ENCODE data around the gene SLC22A23. TPM values are rescaled to one million over a fixed set of nuclear protein-coding genes. Genes with fewer than 3 reads are reported as not detected.

The SLC22A23 gene
- total and polyA plus RNA-seq, 2 experiments from 2014 or later, result 15.7 to 24.9 TPM

DNA sequence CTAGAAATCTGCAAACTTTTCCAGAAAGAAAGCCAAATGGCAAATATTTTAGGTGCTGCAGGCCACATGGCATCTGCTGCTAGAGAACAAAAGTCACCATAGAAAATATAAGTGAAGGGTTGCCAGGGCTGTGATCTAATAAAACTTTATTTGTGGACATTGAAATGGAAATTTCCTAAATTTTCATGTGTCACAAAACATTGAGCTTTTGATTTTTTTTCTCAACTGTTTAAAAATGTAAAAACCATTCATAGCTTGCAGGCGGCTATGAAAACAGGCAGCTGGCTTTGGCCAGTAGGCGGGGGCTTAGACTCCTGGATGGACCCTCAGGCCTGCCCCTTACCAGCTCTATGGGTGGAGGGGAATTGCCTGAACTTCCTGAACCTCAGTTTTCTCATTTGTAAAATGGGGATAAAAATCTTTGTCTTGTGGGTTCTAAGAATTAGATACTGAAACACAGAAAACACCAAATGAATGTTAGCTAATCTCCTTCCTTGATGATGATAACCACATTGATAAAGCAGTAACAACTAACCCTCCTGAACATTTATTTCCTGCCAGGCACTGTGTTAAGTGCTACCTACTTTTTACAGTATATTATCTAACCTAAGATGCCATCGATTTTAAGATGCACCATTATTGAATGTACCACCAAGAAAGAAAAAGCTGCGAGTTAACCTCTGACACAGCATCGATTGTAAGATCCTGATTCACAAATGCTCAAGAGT lies 85.5 kb downstream of the SLC22A23 start:
- H3K36me3 ChIP-seq, result no peaks in the 10 kb centered on the region
- DNase-seq (ENCODE audit: low read depth in 1 of 2, low spot score in 1 of 2), result no peak
- no peaks in the 10 kb centered on the region for H3K4me1 ChIP-seq (ENCODE audit: low read depth)
- H3K27me3 ChIP-seq, result no peaks in the 10 kb centered on the region
- H3K4me3 ChIP-seq, result no peak overlapping the region
- H3K9me3 ChIP-seq (ENCODE audit: low read depth), result no peaks in the 10 kb centered on the region
- no peak overlapping the region for H3K27ac ChIP-seq
- TF ChIP-seq, protein P1, sequence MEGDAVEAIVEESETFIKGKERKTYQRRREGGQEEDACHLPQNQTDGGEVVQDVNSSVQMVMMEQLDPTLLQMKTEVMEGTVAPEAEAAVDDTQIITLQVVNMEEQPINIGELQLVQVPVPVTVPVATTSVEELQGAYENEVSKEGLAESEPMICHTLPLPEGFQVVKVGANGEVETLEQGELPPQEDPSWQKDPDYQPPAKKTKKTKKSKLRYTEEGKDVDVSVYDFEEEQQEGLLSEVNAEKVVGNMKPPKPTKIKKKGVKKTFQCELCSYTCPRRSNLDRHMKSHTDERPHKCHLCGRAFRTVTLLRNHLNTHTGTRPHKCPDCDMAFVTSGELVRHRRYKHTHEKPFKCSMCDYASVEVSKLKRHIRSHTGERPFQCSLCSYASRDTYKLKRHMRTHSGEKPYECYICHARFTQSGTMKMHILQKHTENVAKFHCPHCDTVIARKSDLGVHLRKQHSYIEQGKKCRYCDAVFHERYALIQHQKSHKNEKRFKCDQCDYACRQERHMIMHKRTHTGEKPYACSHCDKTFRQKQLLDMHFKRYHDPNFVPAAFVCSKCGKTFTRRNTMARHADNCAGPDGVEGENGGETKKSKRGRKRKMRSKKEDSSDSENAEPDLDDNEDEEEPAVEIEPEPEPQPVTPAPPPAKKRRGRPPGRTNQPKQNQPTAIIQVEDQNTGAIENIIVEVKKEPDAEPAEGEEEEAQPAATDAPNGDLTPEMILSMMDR (IDR thresholded peaks at IDR 0.05; ENCODE audit: low read depth, low read length), result no peak

DNA sequence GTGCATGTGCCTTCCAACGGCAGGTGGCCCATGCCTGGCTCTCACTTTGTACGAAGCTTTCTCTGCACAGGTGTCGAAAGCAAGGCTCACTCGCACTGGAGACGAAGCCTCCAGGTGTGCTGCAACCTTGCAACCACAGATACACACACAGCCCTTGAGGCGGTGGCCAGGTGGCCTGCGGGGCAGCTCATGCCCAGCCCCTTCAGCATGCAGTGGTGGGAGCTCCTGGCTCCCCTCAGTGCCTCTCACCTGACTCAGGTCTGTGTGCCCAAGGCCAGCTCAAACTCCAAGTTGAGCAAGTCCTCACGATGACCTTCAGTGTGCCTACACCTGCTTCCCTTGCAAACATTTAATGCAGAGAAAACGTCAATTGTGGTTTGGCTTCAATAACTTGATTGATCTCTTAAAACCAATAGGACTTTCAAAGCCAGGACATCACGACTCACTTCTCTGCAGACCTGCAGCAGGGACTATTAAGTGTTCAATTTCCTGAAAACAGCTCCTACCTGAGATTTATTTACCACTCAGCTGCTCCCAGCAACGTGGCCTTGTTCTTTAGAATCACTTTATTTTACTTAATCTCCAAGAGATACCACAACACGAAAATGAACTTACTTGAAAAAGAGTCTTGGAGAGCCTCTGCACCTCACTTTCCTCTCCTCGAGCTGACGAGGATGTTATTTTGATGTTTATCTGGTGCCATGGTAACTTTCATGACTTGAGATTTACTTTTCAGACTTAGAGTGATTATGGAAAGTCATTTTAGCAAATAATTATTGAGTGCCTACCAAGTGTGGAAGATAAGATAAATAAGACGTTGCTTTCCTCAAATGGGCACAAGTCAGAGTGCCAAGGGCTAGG lies 86.3 kb downstream of the SLC22A23 start:
- no peaks in the 10 kb centered on the region for H3K36me3 ChIP-seq
- H3K4me1 ChIP-seq (ENCODE audit: low read depth), result no peaks in the 10 kb centered on the region
- no peak overlapping the region for H3K27ac ChIP-seq

DNA sequence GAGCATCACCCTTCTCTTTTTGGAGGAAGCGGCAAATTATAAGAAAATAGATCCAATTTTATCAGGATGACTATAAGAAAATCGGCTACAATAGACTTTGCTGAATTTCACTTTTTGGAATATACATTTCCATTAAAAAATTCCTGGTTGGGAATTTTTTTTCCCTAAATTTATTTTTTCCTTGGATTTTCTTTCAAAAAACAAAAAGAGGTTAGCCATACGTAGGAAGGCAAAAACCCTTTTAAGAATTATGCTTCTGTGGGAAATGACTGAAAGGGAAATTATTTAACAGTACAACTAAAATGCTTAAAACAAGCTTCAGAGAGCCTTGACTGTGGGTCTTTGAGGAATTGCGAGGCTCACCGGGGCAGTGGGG lies 86.9 kb downstream of the SLC22A23 start:
- no peaks in the 10 kb centered on the region for H3K36me3 ChIP-seq
- TF ChIP-seq, protein P1 (IDR thresholded peaks at IDR 0.05; ENCODE audit: low read depth, low read length), result no peak
- H3K4me1 ChIP-seq (ENCODE audit: low read depth), result no peaks in the 10 kb centered on the region
- no peak overlapping the region for H3K27ac ChIP-seq
- no peak overlapping the region for H3K4me3 ChIP-seq
- no peaks in the 10 kb centered on the region for H3K27me3 ChIP-seq
- H3K9me3 ChIP-seq (ENCODE audit: low read depth), result no peaks in the 10 kb centered on the region
- DNase-seq (ENCODE audit: low read depth in 1 of 2, low spot score in 1 of 2), result no peak

More for the DNA sequence above, 86.3 kb downstream of the SLC22A23 start:
- Histone ChIP-seq H3K27me3 (no peaks in the 10 kb centered on the region), H3K4me3 (no peak overlapping the region), H3K9me3 (ENCODE audit: low read depth) (no peaks in the 10 kb centered on the region)
- no peak for DNase-seq (ENCODE audit: low read depth in 1 of 2, low spot score in 1 of 2)
- TF ChIP-seq, protein P1 (IDR thresholded peaks at IDR 0.05; ENCODE audit: low read depth, low read length), result no peak

DNA sequence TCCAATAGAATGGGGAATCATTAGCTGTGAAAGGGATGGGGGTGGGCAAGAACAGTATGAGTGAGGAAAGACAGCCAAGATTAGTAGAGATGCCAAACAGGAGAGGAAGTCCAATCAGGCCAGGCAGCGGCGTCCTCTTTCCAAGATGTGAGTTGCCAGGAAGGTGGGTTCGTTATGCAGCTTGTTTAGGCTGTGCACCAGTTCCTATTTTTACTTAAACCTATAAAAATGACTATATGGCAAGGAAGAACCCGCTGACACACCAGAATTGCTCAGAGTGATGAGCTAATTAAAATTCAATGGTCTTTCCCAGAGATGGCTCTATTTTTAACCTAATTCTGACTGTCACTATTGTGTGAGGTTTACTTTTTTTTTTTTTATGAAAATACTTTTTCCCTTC lies 88.2 kb downstream of the SLC22A23 start:
- Histone ChIP-seq H3K27me3 (no peaks in the 10 kb centered on the region), H3K36me3 (no peaks in the 10 kb centered on the region), H3K27ac (no peak overlapping the region), H3K4me1 (ENCODE audit: low read depth) (no peaks in the 10 kb centered on the region), H3K4me3 (no peak overlapping the region), H3K9me3 (ENCODE audit: low read depth) (no peaks in the 10 kb centered on the region)
- no peak for DNase-seq (ENCODE audit: low read depth in 1 of 2, low spot score in 1 of 2)
- TF ChIP-seq, protein P1 (IDR thresholded peaks at IDR 0.05; ENCODE audit: low read depth, low read length), result no peak

DNA sequence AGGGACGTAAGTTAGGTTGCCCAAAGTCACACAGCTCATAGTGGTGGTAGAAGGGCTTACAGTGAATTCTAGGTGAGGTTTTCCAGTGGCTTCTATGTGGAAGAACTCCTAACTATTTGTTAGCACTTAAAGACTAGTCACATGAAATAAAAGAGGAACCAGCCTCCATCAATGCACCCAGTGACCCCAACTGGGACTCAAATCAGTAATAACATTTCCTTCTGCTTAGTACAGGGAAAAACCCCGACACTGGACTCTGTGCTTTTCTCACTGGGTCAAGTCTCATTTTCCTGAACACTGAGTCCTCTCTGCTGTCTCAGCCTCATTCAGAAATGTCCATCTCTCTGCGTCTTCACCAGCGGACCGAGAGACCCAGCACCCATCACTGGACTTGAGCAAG lies 89.2 kb downstream of the SLC22A23 start:
- no peaks in the 10 kb centered on the region for H3K36me3 ChIP-seq
- no peak overlapping the region for H3K27ac ChIP-seq
- no peaks in the 10 kb centered on the region for H3K4me1 ChIP-seq (ENCODE audit: low read depth)
- no peaks in the 10 kb centered on the region for H3K9me3 ChIP-seq (ENCODE audit: low read depth)
- no peak for DNase-seq (ENCODE audit: low read depth in 1 of 2, low spot score in 1 of 2)
- no peak overlapping the region for H3K4me3 ChIP-seq
- no peaks in the 10 kb centered on the region for H3K27me3 ChIP-seq
- TF ChIP-seq, protein P1 (IDR thresholded peaks at IDR 0.05; ENCODE audit: low read depth, low read length), result no peak

Measured in cardiac muscle cell (in vitro differentiated cells and primary cell).